SK-N-SH (cell line): ENCODE measurements around the gene AARS2. TPM values are rescaled to one million over a fixed set of nuclear protein-coding genes. Genes with fewer than 3 reads are reported as not detected.

Experiments
- CTCF ChIA-PET: fragments of 300-600, 350-600 bp; formaldehyde crosslinking; extraction: SDS; loops from one replicate; lab custom pipeline; 2021; lab: Yijun Ruan, JAX
- POLR2A ChIA-PET: fragments of 350-600 bp; sonication (Branson Sonifier 250); formaldehyde crosslinking; extraction: SDS; loops from one replicate; lab custom pipeline; 2020; ENCODE audit warnings: antibody characterized with exemption, inconsistent platforms; lab: Yijun Ruan, JAX
- DNase-seq: peaks from one replicate; pipeline ENCODE4 v3.0.0; 2012
- H2AFZ ChIP-seq: fragments of 200-600 bp; sonication (generic); 2 replicates; pipeline ENCODE4 v1.8.1; 2016; ENCODE audit warnings: antibody characterized with exemption, mild to moderate bottlenecking, low read depth
- H3F3A ChIP-seq: fragments of 200-600 bp; sonication (generic); replicated peaks from 2 replicates; pipeline ENCODE3; 2016; ENCODE audit warnings: antibody characterized with exemption, mild to moderate bottlenecking; ENCODE audit not compliant: insufficient read depth
- H3K27ac ChIP-seq, 2 experiments: fragments of 200-500 bp in 1 of 2; fragments of 200-600 bp in 1 of 2; sonication (Bioruptor generic) in 1 of 2; sonication (generic), shearing (Covaris generic) in 1 of 2; 2 replicates each; pipeline versions ENCODE4 v1.5.1 to v1.6.1; 2014 to 2016; ENCODE audit warnings: low read depth in 2 of 2, inconsistent platforms in 1 of 2, low read length in 1 of 2, mild to moderate bottlenecking in 1 of 2, mixed read lengths in 1 of 2
- H3K27me3 ChIP-seq: fragments of 200-600 bp; sonication (generic), shearing (Covaris generic); 2 replicates; pipeline ENCODE4 v1.6.1; 2016; ENCODE audit warnings: mixed run types; ENCODE audit not compliant: insufficient read depth
- H3K36me3 ChIP-seq, 2 experiments: fragments of 200-500 bp in 1 of 2; fragments of 200-600 bp in 1 of 2; sonication (Bioruptor generic) in 1 of 2; sonication (generic) in 1 of 2; replicated peaks in 1 of 2; 2 replicates each; pipeline versions ENCODE3 to v1.5.1; 2014 to 2016; ENCODE audit warnings: low read length in 1 of 2, mild to moderate bottlenecking in 1 of 2; ENCODE audit not compliant: insufficient read depth in 2 of 2, control insufficient read depth in 1 of 2
- H3K4me1 ChIP-seq, 2 experiments: fragments of 200-500 bp in 1 of 2; fragments of 200-600 bp in 1 of 2; sonication (Bioruptor generic) in 1 of 2; sonication (generic), shearing (Covaris generic) in 1 of 2; 2 replicates each; pipeline versions ENCODE4 v1.5.1 to v1.6.1; 2014 to 2016; ENCODE audit warnings: low read depth in 1 of 2, low read length in 1 of 2, mixed run types in 1 of 2; ENCODE audit not compliant: insufficient read depth in 2 of 2, control insufficient read depth in 1 of 2
- H3K4me2 ChIP-seq: fragments of 200-600 bp; sonication (generic), shearing (Covaris generic); 2 replicates; pipeline ENCODE4 v1.6.1; 2017; ENCODE audit warnings: mixed run types
- H3K4me3 ChIP-seq, 2 experiments: fragments of 200-500 bp in 1 of 2; fragments of 200-600 bp in 1 of 2; sonication (Bioruptor generic) in 1 of 2; sonication (generic), shearing (Covaris generic) in 1 of 2; 2 replicates each; pipeline versions ENCODE4 v1.5.1 to v1.8.1; 2014 to 2016; ENCODE audit warnings: low read depth in 2 of 2, inconsistent platforms in 1 of 2, low read length in 1 of 2, mild to moderate bottlenecking in 1 of 2, mixed read lengths in 1 of 2, moderate library complexity in 1 of 2
- H3K79me2 ChIP-seq: fragments of 200-600 bp; sonication (generic); 2 replicates; pipeline ENCODE4 v1.8.1; 2017; ENCODE audit warnings: mild to moderate bottlenecking; ENCODE audit not compliant: insufficient read depth
- H3K9ac ChIP-seq: fragments of 200-600 bp; sonication (generic); 2 replicates; pipeline ENCODE4 v1.6.1; 2017; ENCODE audit warnings: mixed run types
- H3K9me2 ChIP-seq: fragments of 200-600 bp; sonication (generic); 2 replicates; pipeline ENCODE4 v1.6.1; 2017; ENCODE audit warnings: mixed run types
- H3K9me3 ChIP-seq: fragments of 200-600 bp; sonication (generic); 2 replicates; pipeline ENCODE4 v1.6.1; 2017; ENCODE audit warnings: mixed run types, mild to moderate bottlenecking, moderate library complexity
- H4K20me1 ChIP-seq: fragments of 200-600 bp; sonication (generic); 2 replicates; pipeline ENCODE4 v1.6.1; 2017; ENCODE audit warnings: mild to moderate bottlenecking, mixed run types; ENCODE audit not compliant: insufficient read depth
- CHD2 ChIP-seq: fragments of 150-350 bp; IDR thresholded peaks from 2 replicates; pipeline ENCODE4 v1.6.1; 2018; ENCODE audit warnings: low read length; ENCODE audit not compliant: partially characterized antibody
- CTCF ChIP-seq: fragments of 200-600 bp; sonication (generic); IDR thresholded peaks from 2 replicates; pipeline ENCODE4 v1.6.1; 2017; ENCODE audit warnings: antibody characterized with exemption, mild to moderate bottlenecking, moderate library complexity
- EZH2phosphoT487 ChIP-seq: fragments of 200-600 bp; sonication (generic); IDR thresholded peaks from 2 replicates; pipeline ENCODE4 v1.6.1; 2017; ENCODE audit warnings: low read depth, mixed run types, mild to moderate bottlenecking, antibody characterized with exemption, moderate library complexity, borderline replicate concordance
- FOXJ3 ChIP-seq: sonication (generic); formaldehyde crosslinking; IDR thresholded peaks from 2 replicates; pipeline ENCODE4 v1.5.1; 2020; ENCODE audit warnings: mild to moderate bottlenecking, missing genetic modification reagents
- FOXM1 ChIP-seq: IDR thresholded peaks from 2 replicates; pipeline ENCODE4 v1.4.0; 2012; ENCODE audit warnings: low read depth, mild to moderate bottlenecking
- RCOR1 ChIP-seq: fragments of 150-350 bp; IDR thresholded peaks from 2 replicates; pipeline ENCODE4 v1.6.1; 2017; ENCODE audit warnings: antibody characterized with exemption, low read length
- REST ChIP-seq: IDR thresholded peaks from 2 replicates; pipeline ENCODE4 v1.6.1; 2012; ENCODE audit warnings: mild to moderate bottlenecking, low read depth, low read length, moderate library complexity
- RXRA ChIP-seq: IDR thresholded peaks from 2 replicates; pipeline ENCODE4 v1.4.0; 2012; ENCODE audit warnings: low read depth, mild to moderate bottlenecking, borderline replicate concordance
- SMC3 ChIP-seq: IDR thresholded peaks from 2 replicates; pipeline ENCODE4 v1.6.1; 2012; ENCODE audit warnings: low read depth, low read length, improper control_type of control experiment
- TAF1 ChIP-seq: IDR thresholded peaks from 2 replicates; pipeline ENCODE4 v1.6.1; 2012; ENCODE audit warnings: low read depth, mild to moderate bottlenecking, low read length, moderate library complexity, borderline replicate concordance
- WGBS: methylation state at CpG from one replicate; pipeline ENCODE4 v1.1.6; 2017; ENCODE audit warnings: low lambda C conversion rate; 5-methylcytosine and 5-hydroxymethylcytosine counted together
- polyA plus RNA-seq, 3 experiments: library from polyadenylated mRNA; depleted of rRNA; stranded (reverse); fragments of >200 nt; gene quantifications; 2 replicates each; pipeline ENCODE4 v1.2.3, GENCODE V29; 2012

AARS2 gene
- polyA plus RNA-seq, 1 of the 3 experiments (the other 2 are of a cell fraction), result 9.5 TPM

- H3K9me3 ChIP-seq, result no peaks in the 10 kb centered on the region
- peak overlapping the region in 1 of 2 experiments; percentile 58; a peak in 1 of 4 replicates for H3K27ac ChIP-seq
- H2AFZ ChIP-seq, result no peak overlapping the region
- H3F3A ChIP-seq, result peaks cover 8% of the 10 kb centered on the region
- H3K4me3 ChIP-seq, result peak overlapping the region in 1 of 2 experiments; percentile 51; a peak in 2 of 4 replicates
- no peaks in the 10 kb centered on the region for H3K9me2 ChIP-seq
- H3K79me2 ChIP-seq, result no peaks in the 10 kb centered on the region
- peaks cover 36% of the 10 kb centered on the region for H3K27me3 ChIP-seq
- no peak overlapping the region for H3K9ac ChIP-seq
- peak; percentile 96 for DNase-seq
- H3K4me1 ChIP-seq, result peaks cover 2 to 21% of the 10 kb centered on the region in 2 experiments; a peak in 1 of 4 replicates
- WGBS, result 1% methylated on average over 8 of the region's 90 CpGs
- ChIA-PET POLR2A (interaction anchor here (0.6 to 2.3 kb wide), 7 partner anchors 14 to 205 kb away, joined by 3 to 10 read pairs (median 6); partner anchors contain the start of genes HSP90AB1, SLC35B2 and SPATS1), CTCF (interaction anchor here (0.6 to 9.1 kb wide), 9 partner anchors 14 to 205 kb away, joined by 3 to 238 read pairs (median 12); partner anchors contain the start of genes AARS2, SLC35B2 and SPATS1)
- TF ChIP-seq SMC3, result no peak
- no peak for TF ChIP-seq CHD2
- no peak for TF ChIP-seq FOXM1
- TF ChIP-seq RXRA, result no peak
- no peak for TF ChIP-seq RCOR1
- TF ChIP-seq EZH2phosphoT487, result no peak
- TF ChIP-seq REST, result peak; percentile 91
- TF ChIP-seq FOXJ3 (CRISPR knock-in tag), result no peak
- no peak for TF ChIP-seq TAF1
- no peaks in the 10 kb centered on the region for H3K36me3 ChIP-seq
- no peak overlapping the region for H3K4me2 ChIP-seq
- no peaks in the 10 kb centered on the region for H4K20me1 ChIP-seq
Observed at GRCh38 chr6:44270526-44271405, 42.4 kb downstream of the AARS2 start.

- Histone ChIP-seq H3F3A (peaks cover 11% of the 10 kb centered on the region), H4K20me1 (no peaks in the 10 kb centered on the region), H3K36me3 (no peaks in the 10 kb centered on the region), H3K79me2 (no peaks in the 10 kb centered on the region), H3K4me3 (peak within 1 kb of the TSS in 1 of 2 experiments; percentile 51; a peak in 2 of 4 replicates), H2AFZ (no peak within 1 kb of the TSS), H3K9me2 (no peaks in the 10 kb centered on the region), H3K4me2 (no peak within 1 kb of the TSS), H3K4me1 (peaks cover 3 to 21% of the 10 kb centered on the region in 2 experiments; a peak in 1 of 4 replicates), H3K9me3 (no peaks in the 10 kb centered on the region), H3K27ac (peak within 1 kb of the TSS in 1 of 2 experiments; percentile 58; a peak in 1 of 4 replicates), H3K9ac (no peak within 1 kb of the TSS), H3K27me3 (peaks cover 36% of the 10 kb centered on the region)
- ChIA-PET CTCF (interaction anchor here (1.0 to 9.1 kb wide), 8 partner anchors 14 to 72 kb away, joined by 3 to 238 read pairs (median 13); partner anchors contain the start of genes AARS2, SLC35B2 and SPATS1), POLR2A (interaction anchor here (0.7 to 2.3 kb wide), 7 partner anchors 13 to 72 kb away, joined by 3 to 10 read pairs (median 6); partner anchors contain the start of genes HSP90AB1, SLC35B2 and SPATS1)
- DNase-seq, result peak; percentile 67
- TF ChIP-seq EZH2phosphoT487 (peak; percentile 56; the same call in 1 of the 2 replicates), CTCF (no peak)
- WGBS, result 23% methylated on average over 19 of the region's 29 CpGs
Observed at GRCh38 chr6:44269921-44270525, 43.1 kb downstream of the AARS2 start, which contains the start of gene TMEM151B. TSS of gene TMEM151B (plus strand) at chr6:44270450. CDS start at chr6:44270743, 293 bp downstream.
